Erythroblast (primary cell): ENCODE results near the gene KLHDC7B.

Source experiments
- GATA1 ChIP-seq: IDR thresholded peaks from 2 replicates; pipeline ENCODE4 v1.6.1; 2011; ENCODE audit warnings: low read depth, mild to moderate bottlenecking, control low read depth, low read length, moderate library complexity
- POLR2A ChIP-seq: IDR thresholded peaks from 2 replicates; pipeline ENCODE4 v1.6.1; 2011; ENCODE audit warnings: mild to moderate bottlenecking, low read length

DNA sequence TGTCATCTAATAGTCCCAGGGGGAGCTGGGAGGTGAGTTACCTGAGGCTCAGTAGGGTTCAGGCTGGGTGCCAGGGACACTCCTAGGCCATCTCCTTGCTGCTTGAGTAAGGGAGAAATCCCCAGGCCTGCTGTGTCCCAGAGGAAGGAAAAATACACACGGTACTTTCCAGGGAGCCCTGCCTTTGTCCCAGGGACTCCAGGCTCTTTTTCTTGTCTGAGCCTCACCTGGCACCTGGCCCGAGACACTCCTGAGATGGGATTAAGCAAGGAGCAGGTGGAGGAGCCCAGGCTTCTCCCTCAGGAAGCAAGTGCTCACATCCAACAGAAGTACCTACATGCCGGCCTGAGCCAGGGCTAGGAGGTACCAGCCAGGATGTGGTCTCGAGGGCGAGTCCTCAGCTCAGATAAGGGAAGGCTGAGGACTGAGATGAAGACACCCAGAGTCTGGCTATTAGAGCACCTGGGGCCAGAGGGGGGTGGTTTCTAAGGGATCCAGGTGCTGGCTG is 899 bp upstream of the KLHDC7B start:
- no peak for TF ChIP-seq POLR2A
- no peak for TF ChIP-seq GATA1
